Measurements from ENCODE around the gene NECAP2. TPM values are rescaled to one million over a fixed set of nuclear protein-coding genes. Genes with fewer than 3 reads are reported as not detected.
"Not testable (repeated sequence)": the region's sequence is repeated elsewhere in the genome, so short reads cannot be mapped to it uniquely, and the experiment has no call there.

The NECAP2 gene
- total and polyA plus RNA-seq, 7 donors: 22.8 to 59.2 (median 38.0) TPM

DNA sequence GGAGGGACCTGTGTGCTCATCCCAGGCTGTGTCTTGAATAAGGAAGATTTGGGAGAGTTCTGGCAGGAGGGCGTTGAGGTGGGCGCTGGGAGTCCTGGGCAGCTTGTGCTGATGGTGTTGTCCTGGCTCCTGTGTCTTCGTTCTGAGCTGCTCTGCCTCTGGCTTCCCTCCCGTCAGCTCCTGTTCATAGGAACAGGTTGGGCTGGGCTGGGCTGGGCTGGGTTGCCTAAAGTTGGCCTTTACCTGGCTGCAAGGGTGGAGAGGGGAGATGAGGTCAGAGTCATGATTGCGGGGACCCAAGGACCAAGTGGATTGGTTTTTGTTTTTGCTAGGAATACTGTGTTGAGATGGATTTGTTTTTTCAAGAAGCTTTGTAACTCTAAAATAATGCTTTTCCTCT is 9.1 kb downstream of the NECAP2 start:
- Histone ChIP-seq H3K36me3 (peaks cover 16 to 98% (median 60%) of the 10 kb centered on the region in 4 donors), H3K27me3 (no peaks in the 10 kb centered on the region), H3K4me3 (no peak overlapping the region), H3K27ac (no peak overlapping the region), H3K4me1 (no peaks in the 10 kb centered on the region), H3K9me3 (no peaks in the 10 kb centered on the region)
- intact Hi-C loops (cut with DNase I): loop anchor here (10.0 kb wide), 1 partner anchor 165 kb away; the partner anchor contains the start of gene NBPF1
- no peak for DNase-seq
- TF ChIP-seq POLR2A (IDR thresholded peaks at IDR 0.05): no peak
- TF ChIP-seq EP300 (IDR thresholded peaks at IDR 0.05): no peak
- TF ChIP-seq, protein P1, sequence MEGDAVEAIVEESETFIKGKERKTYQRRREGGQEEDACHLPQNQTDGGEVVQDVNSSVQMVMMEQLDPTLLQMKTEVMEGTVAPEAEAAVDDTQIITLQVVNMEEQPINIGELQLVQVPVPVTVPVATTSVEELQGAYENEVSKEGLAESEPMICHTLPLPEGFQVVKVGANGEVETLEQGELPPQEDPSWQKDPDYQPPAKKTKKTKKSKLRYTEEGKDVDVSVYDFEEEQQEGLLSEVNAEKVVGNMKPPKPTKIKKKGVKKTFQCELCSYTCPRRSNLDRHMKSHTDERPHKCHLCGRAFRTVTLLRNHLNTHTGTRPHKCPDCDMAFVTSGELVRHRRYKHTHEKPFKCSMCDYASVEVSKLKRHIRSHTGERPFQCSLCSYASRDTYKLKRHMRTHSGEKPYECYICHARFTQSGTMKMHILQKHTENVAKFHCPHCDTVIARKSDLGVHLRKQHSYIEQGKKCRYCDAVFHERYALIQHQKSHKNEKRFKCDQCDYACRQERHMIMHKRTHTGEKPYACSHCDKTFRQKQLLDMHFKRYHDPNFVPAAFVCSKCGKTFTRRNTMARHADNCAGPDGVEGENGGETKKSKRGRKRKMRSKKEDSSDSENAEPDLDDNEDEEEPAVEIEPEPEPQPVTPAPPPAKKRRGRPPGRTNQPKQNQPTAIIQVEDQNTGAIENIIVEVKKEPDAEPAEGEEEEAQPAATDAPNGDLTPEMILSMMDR (IDR thresholded peaks at IDR 0.05): no peak
- TF ChIP-seq POLR2AphosphoS5 (IDR thresholded peaks at IDR 0.05): no peak
- WGBS, 2 donors: 91 to 94% methylated on average over 5 of the region's 5 CpGs

GRCh38 chr1:16450863-16451481 is 10.4 kb downstream of the NECAP2 start:
- no peak overlapping the region for H3K27ac ChIP-seq
- TF ChIP-seq POLR2A (IDR thresholded peaks at IDR 0.05): no peak
- TF ChIP-seq POLR2AphosphoS5 (IDR thresholded peaks at IDR 0.05): no peak
- TF ChIP-seq, protein P1 (IDR thresholded peaks at IDR 0.05): no peak
- no peak for TF ChIP-seq EP300 (IDR thresholded peaks at IDR 0.05)
- intact Hi-C loops (cut with DNase I): no loop called here
- H3K9me3 ChIP-seq: no peaks in the 10 kb centered on the region
- no peaks in the 10 kb centered on the region for H3K27me3 ChIP-seq
- peaks cover 20 to 98% (median 57%) of the 10 kb centered on the region in 4 donors for H3K36me3 ChIP-seq
- WGBS, 2 donors: 85 to 86% methylated on average over 6 of the region's 6 CpGs
- H3K4me1 ChIP-seq: no peaks in the 10 kb centered on the region
- no peak for DNase-seq
- no peak overlapping the region for H3K4me3 ChIP-seq

GRCh38 chr1:16451841-16452528 is 11.5 kb downstream of the NECAP2 start:
- Histone ChIP-seq H3K27me3 (no peaks in the 10 kb centered on the region), H3K27ac (no peak overlapping the region), H3K4me1 (no peaks in the 10 kb centered on the region), H3K9me3 (no peaks in the 10 kb centered on the region), H3K4me3 (no peak overlapping the region), H3K36me3 (peaks cover 20 to 100% (median 61%) of the 10 kb centered on the region in 4 donors)
- 85 to 91% methylated on average over 13 of the region's 13 CpGs for WGBS, 2 donors
- no peak for TF ChIP-seq POLR2A (IDR thresholded peaks at IDR 0.05)
- TF ChIP-seq, protein P1 (IDR thresholded peaks at IDR 0.05): no peak
- TF ChIP-seq POLR2AphosphoS5 (IDR thresholded peaks at IDR 0.05): no peak
- no peak for TF ChIP-seq EP300 (IDR thresholded peaks at IDR 0.05)
- peak; percentile 55 for DNase-seq
- intact Hi-C loops (cut with DNase I): no loop called here

GRCh38 chr1:16454909-16455308 is 14.4 kb downstream of the NECAP2 start:
- peaks cover 12 to 100% (median 56%) of the 10 kb centered on the region in 4 donors for H3K36me3 ChIP-seq
- WGBS, 2 donors: 87 to 90% methylated on average over 3 of the region's 3 CpGs
- intact Hi-C loops (cut with DNase I); H3K4me3 ChIP-seq; H3K27me3 ChIP-seq; H3K4me1 ChIP-seq; H3K9me3 ChIP-seq; H3K27ac ChIP-seq: not testable (repeated sequence)
- DNase-seq: peak; percentile 8

DNA sequence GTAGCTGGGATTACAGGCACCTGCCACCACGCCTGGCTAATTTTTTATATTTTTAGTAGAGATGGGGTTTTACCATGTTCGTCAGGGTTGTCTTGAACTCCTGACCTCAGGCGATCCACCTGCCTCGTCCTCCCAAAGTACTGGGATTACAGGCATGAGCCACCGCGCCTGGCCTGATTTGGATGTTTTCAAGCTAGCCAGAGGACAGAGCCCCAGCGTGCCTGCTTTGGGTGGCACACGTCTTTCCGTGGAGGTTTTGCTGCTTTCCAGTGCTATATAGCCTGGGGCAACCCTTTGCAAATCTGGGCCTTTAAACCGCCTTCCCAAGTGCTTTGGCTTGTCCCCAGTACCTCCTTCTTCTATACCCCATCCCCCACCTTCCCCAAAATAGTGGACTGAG is 15.6 kb downstream of the NECAP2 start:
- H3K4me3 ChIP-seq; H3K27me3 ChIP-seq; H3K9me3 ChIP-seq; H3K4me1 ChIP-seq; intact Hi-C loops (cut with DNase I); H3K27ac ChIP-seq: not testable (repeated sequence)
- peak; percentile 48 for DNase-seq
- peaks cover 12 to 100% (median 49%) of the 10 kb centered on the region in 4 donors for H3K36me3 ChIP-seq
- 94 to 95% methylated on average over 10 of the region's 10 CpGs for WGBS, 2 donors
